ENCODE measurements around the gene ATP6V1G3.

DNA sequence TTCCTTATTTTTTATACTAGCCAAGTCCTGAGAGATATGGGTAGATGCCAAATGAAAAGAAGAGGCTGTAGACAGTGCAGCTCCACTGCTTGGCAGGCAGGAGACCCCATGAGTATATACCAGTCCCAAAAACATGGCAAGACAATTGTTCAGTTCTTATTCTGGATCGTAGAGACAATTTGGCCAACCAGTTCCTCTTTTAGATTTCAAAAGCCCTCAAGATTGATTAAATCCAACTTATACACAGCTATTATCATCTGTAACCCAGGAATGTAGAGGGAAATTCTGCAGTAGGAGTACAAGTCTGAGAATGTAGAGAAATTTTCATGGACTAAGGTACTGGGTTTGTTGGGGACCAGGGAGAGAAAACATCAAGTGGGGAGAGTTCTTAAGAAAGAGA is 50.3 kb downstream of the ATP6V1G3 start:
- TF ChIP-seq EZH2phosphoT487 (IDR thresholded peaks at IDR 0.05; ENCODE audit: borderline replicate concordance, low read depth, low read length) (no peak), CTCF (conservative IDR thresholded peaks at IDR 0.05; ENCODE audit: low read length) (no peak)
